HCT116 (cell line): Measurements from ENCODE around the gene SNUPN. TPM values are rescaled to one million over a fixed set of nuclear protein-coding genes. Genes with fewer than 3 reads are reported as not detected.

ENCODE experiments used
- ATAC-seq: fragments of 200-7000 bp; cut with Tn5 transposase; 2 replicates; pipeline ENCODE4 v1.9.1; 2020; ENCODE audit warnings: mild to moderate bottlenecking, moderate library complexity
- BruUV-seq: library from RNA; stranded (reverse); fragments of 400-500 nt; replicated peaks from 2 replicates; lab custom pipeline; 2021; lab: Mats Ljungman, UMichigan
- CTCF ChIA-PET: fragments of 300-600 bp; sonication (Branson Sonifier 250); formaldehyde crosslinking; loops from one replicate; lab custom pipeline; 2021; ENCODE audit warnings: antibody characterized with exemption; lab: Charles Lee
- POLR2A ChIA-PET: fragments of 300-600, 350-600 bp; sonication (Branson Sonifier 250); formaldehyde crosslinking; loops from one replicate; lab custom pipeline; 2021; ENCODE audit warnings: antibody characterized with exemption; lab: Charles Lee
- RAD21 ChIA-PET, 2 experiments: fragments of 300-600 bp; sonication (Branson Sonifier 250); formaldehyde crosslinking; loops; one replicate each; lab custom pipeline; 2023; ENCODE audit warnings: low total read pairs in 2 of 2; ENCODE audit not compliant: uncharacterized antibody in 2 of 2, unreplicated experiment in 2 of 2, low non-redundant PET in 1 of 2; lab: Charles Lee
- DNase-seq: peaks from one replicate; pipeline ENCODE4 v3.0.0-alpha.2; 2010; ENCODE audit warnings: low read depth, low spot score
- H2AFZ ChIP-seq: fragments of 200-600 bp; shearing (Covaris generic), sonication (generic); 2 replicates; pipeline ENCODE4 v1.6.1; 2017; ENCODE audit warnings: low read depth, mixed run types, mixed read lengths, antibody characterized with exemption, low read length; ENCODE audit not compliant: poor library complexity, severe bottlenecking
- H3K27ac ChIP-seq: 2 replicates; pipeline ENCODE4 v1.5.1; 2012; ENCODE audit warnings: low read depth, low read length
- H3K27me3 ChIP-seq: fragments of 200-600 bp; sonication (generic); 2 replicates; pipeline ENCODE4 v1.6.1; 2016; ENCODE audit warnings: mixed run types, low read length, mixed read lengths; ENCODE audit not compliant: insufficient read depth
- H3K36me3 ChIP-seq, 2 experiments: fragments of 200-500 bp in 1 of 2; fragments of 200-600 bp in 1 of 2; sonication (Bioruptor generic) in 1 of 2; sonication (generic) in 1 of 2; 2 replicates each; pipeline versions ENCODE4 v1.5.1 to v1.6.1; 2014 to 2016; ENCODE audit warnings: low read length in 2 of 2, inconsistent platforms in 1 of 2, mixed read lengths in 1 of 2, mixed run types in 1 of 2; ENCODE audit not compliant: insufficient read depth in 2 of 2, control insufficient read depth in 1 of 2
- H3K4me1 ChIP-seq, 2 experiments: fragments of 200-600 bp in 1 of 2; sonication (generic) in 1 of 2; 2 replicates each; pipeline versions ENCODE4 v1.5.1 to v1.6.1; 2012 to 2017; ENCODE audit warnings: low read length in 2 of 2, inconsistent platforms in 1 of 2, mild to moderate bottlenecking in 1 of 2, mixed read lengths in 1 of 2, mixed run types in 1 of 2, moderate library complexity in 1 of 2; ENCODE audit not compliant: insufficient read depth in 2 of 2, control insufficient read depth in 1 of 2
- H3K4me2 ChIP-seq: fragments of 200-600 bp; sonication (generic); 2 replicates; pipeline ENCODE4 v1.6.1; 2017; ENCODE audit warnings: mixed run types, low read length, mixed read lengths
- H3K4me3 ChIP-seq, 2 experiments: fragments of 200-600 bp in 1 of 2; sonication (generic) in 1 of 2; replicated peaks in 1 of 2; 2 replicates each; pipeline ENCODE4 v1.5.1; 2011 to 2016; ENCODE audit warnings: low read length in 2 of 2, control low read depth in 1 of 2, low read depth in 1 of 2, mild to moderate bottlenecking in 1 of 2, mixed read lengths in 1 of 2, mixed run types in 1 of 2
- H3K79me2 ChIP-seq: fragments of 200-600 bp; sonication (generic); 2 replicates; pipeline ENCODE4 v1.6.1; 2017; ENCODE audit warnings: mild to moderate bottlenecking, mixed run types, low read length, moderate library complexity, mixed read lengths; ENCODE audit not compliant: insufficient read depth
- H3K9ac ChIP-seq: fragments of 200-600 bp; sonication (generic); 2 replicates; pipeline ENCODE4 v1.6.1; 2016; ENCODE audit warnings: low read length, mixed read lengths
- H3K9me2 ChIP-seq: fragments of 200-600 bp; sonication (generic), shearing (Covaris generic); 2 replicates; pipeline ENCODE4 v1.6.1; 2017; ENCODE audit warnings: mixed run types, mild to moderate bottlenecking, moderate library complexity; ENCODE audit not compliant: insufficient read depth
- H3K9me3 ChIP-seq, 2 experiments: fragments of 200-500 bp in 1 of 2; fragments of 200-600 bp in 1 of 2; sonication (Bioruptor generic) in 1 of 2; sonication (generic) in 1 of 2; 2 replicates each; pipeline ENCODE4 v1.6.1; 2014 to 2017; ENCODE audit warnings: low read length in 2 of 2, mixed read lengths in 2 of 2, inconsistent platforms in 1 of 2, low read depth in 1 of 2, mild to moderate bottlenecking in 1 of 2, mixed run types in 1 of 2, moderate library complexity in 1 of 2; ENCODE audit not compliant: control insufficient read depth in 1 of 2, insufficient read depth in 1 of 2
- H4K20me1 ChIP-seq: fragments of 200-600 bp; sonication (generic), shearing (Covaris generic); 2 replicates; pipeline ENCODE4 v1.6.1; 2017; ENCODE audit warnings: mixed run types, mild to moderate bottlenecking, moderate library complexity; ENCODE audit not compliant: insufficient read depth
- ATF3 ChIP-seq: IDR thresholded peaks from 2 replicates; pipeline ENCODE4 v1.6.1; 2012
- CBX3 ChIP-seq: IDR thresholded peaks from 2 replicates; pipeline ENCODE4 v1.6.1; 2012; ENCODE audit warnings: low read depth
- CEBPB ChIP-seq: IDR thresholded peaks from 2 replicates; pipeline ENCODE4 v1.6.1; 2012; ENCODE audit warnings: low read depth
- EGR1 ChIP-seq: IDR thresholded peaks from 2 replicates; pipeline ENCODE4 v1.6.1; 2012; ENCODE audit warnings: low read depth
- EZH2 ChIP-seq: fragments of 200-600 bp; sonication (generic); IDR thresholded peaks from 2 replicates; pipeline ENCODE4 v1.6.1; 2017; ENCODE audit warnings: antibody characterized with exemption, mixed run types
- EZH2phosphoT487 ChIP-seq: fragments of 200-600 bp; IDR thresholded peaks from 2 replicates; pipeline ENCODE4 v1.6.1; 2018; ENCODE audit warnings: antibody characterized with exemption, borderline replicate concordance
- FOSL1 ChIP-seq: IDR thresholded peaks from 2 replicates; pipeline ENCODE4 v1.6.1; 2012; ENCODE audit warnings: low read depth
- JUND ChIP-seq: IDR thresholded peaks from 2 replicates; pipeline ENCODE4 v1.6.1; 2012
- POLR2A ChIP-seq: IDR thresholded peaks from 2 replicates; pipeline ENCODE4 v1.7.0; 2011; ENCODE audit warnings: borderline replicate concordance; ENCODE audit not compliant: insufficient read depth, insufficient read length; ENCODE audit errors: extremely low read depth
- POLR2AphosphoS5 ChIP-seq: IDR thresholded peaks from 2 replicates; pipeline ENCODE4 v1.6.1; 2011; ENCODE audit warnings: mild to moderate bottlenecking, low read depth, low read length, moderate library complexity
- REST ChIP-seq: IDR thresholded peaks from 2 replicates; pipeline ENCODE4 v1.6.1; 2012; ENCODE audit warnings: low read depth
- SIN3A ChIP-seq: IDR thresholded peaks from 2 replicates; pipeline ENCODE4 v1.6.1; 2012; ENCODE audit warnings: low read depth
- SP1 ChIP-seq: IDR thresholded peaks from 2 replicates; pipeline ENCODE4 v1.6.1; 2012; ENCODE audit warnings: low read depth
- YY1 ChIP-seq: IDR thresholded peaks from 2 replicates; pipeline ENCODE4 v1.6.1; 2011; ENCODE audit warnings: low read length, low read depth, moderate library complexity, mild to moderate bottlenecking; ENCODE audit not compliant: insufficient replicate concordance; ENCODE audit errors: extremely low read depth
- ZBTB33 ChIP-seq: IDR thresholded peaks from 2 replicates; pipeline ENCODE4 v1.6.1; 2011; ENCODE audit warnings: mild to moderate bottlenecking, low read length, moderate library complexity; ENCODE audit not compliant: insufficient replicate concordance; ENCODE audit errors: extremely low read depth
- ZFX ChIP-seq: fragments of 450-650 bp; IDR thresholded peaks from 2 replicates; pipeline ENCODE4 v1.6.1; 2017
- intact Hi-C: fragments of 100-400 bp; cut with micrococcal nuclease; formaldehyde crosslinking; loops from 2 replicates; pipeline ENCODE4 v1.10.0; 2022
- total RNA-seq: library from RNA; stranded (reverse); gene quantifications from one replicate; pipeline ENCODE4 v1.2.1, GENCODE V29; 2021; ENCODE audit not compliant: unreplicated experiment

SNUPN gene
- total RNA-seq, 1 experiment from 2014 or later = 29.8 TPM

- Histone ChIP-seq H3K9ac (no peak overlapping the region), H3K9me2 (no peaks in the 10 kb centered on the region), H3K36me3 (peaks cover 0 to 15% of the 10 kb centered on the region in 2 experiments; a peak in 2 of 4 replicates), H3K27ac (no peak overlapping the region), H3K79me2 (no peaks in the 10 kb centered on the region), H2AFZ (no peak overlapping the region), H4K20me1 (no peaks in the 10 kb centered on the region), H3K4me1 (no peaks in the 10 kb centered on the region), H3K9me3 (no peaks in the 10 kb centered on the region)
- intact Hi-C loops = no loop called here
- ATAC-seq = no peak
- POLR2A ChIA-PET = no interaction called here
- CTCF ChIA-PET = no interaction called here
- RAD21 ChIA-PET = no interaction called here
- TF ChIP-seq CBX3 (no peak), EZH2phosphoT487 (no peak), YY1 (no peak), ZFX (no peak), JUND (no peak), POLR2A (no peak), SP1 (no peak), POLR2AphosphoS5 (no peak), CEBPB (no peak), ZBTB33 (no peak), EZH2 (no peak), REST (no peak), EGR1 (no peak), SIN3A (no peak), FOSL1 (no peak), ATF3 (no peak)
- TF ChIP-seq, all 23 proteins: peak for 0
- BruUV-seq = no TSS peak
- no peak overlapping the region for H3K4me3 ChIP-seq
- H3K4me2 ChIP-seq = no peak overlapping the region
- no peak for DNase-seq
- H3K27me3 ChIP-seq = no peaks in the 10 kb centered on the region
Measured at GRCh38 chr15:75596703-75597345, 28.7 kb downstream of the SNUPN start.
